Left forelimb (tissue), 1 donor: Measurements from ENCODE around the gene TAC4.
A peak's percentile ranks its signal among the peaks of the same experiment; 100 is the strongest.

ENCODE experiments used
- DNase-seq: peaks from one replicate; pipeline ENCODE4 v3.0.0-alpha.2; 2018; ENCODE audit warnings: low spot score

TAC4 gene

DNA sequence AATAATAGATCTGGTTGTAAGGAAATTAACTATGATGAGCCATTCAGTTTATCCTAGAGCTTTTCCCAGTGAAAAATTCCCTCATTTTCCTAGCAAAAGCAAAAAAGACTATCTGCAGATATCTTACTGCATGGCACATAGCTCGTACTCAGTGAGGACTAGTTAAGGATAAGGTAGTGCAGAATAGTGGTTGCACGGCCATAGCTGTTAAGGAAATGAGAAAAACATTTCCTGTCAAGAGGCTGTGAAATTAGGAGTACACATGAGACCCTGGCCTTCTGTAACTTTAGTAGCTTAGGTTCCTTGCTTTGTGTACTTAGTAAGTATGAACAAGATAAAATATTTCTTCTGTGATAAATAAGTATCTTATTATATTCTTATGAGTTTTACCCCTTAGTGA, 49.1 kb downstream of the TAC4 start:
- no peak for DNase-seq

GRCh38 chr17:49798182-49798581, 49.7 kb downstream of the TAC4 start:
- DNase-seq, result no peak

- DNase-seq, result no peak
Measured at GRCh38 chr17:49795372-49795771, 52.5 kb downstream of the TAC4 start.

GRCh38 chr17:49793309-49793708, 54.6 kb downstream of the TAC4 start:
- DNase-seq, result no peak

DNA sequence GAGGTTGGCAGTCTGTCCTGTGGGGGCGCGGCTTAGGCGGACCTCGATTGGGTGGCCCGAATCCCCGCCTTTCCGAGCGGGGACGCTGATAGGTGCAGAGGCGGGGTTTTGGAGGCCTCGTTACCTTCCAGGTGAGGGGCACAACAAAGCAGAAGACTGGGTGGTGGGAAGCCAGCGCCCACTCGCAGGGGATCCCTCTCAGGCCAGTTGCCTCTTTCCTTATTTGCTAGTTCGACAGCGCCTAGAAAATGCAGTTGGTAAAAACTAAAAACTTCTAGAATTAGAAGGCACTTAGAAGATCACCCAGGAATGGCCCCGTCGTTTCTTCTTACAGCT, 58.7 kb downstream of the TAC4 start:
- no peak for DNase-seq

- DNase-seq, result peak; percentile 99
Measured at GRCh38 chr17:49788478-49789242, 59.2 kb downstream of the TAC4 start, which contains the start of gene KAT7. TSS of gene KAT7 (plus strand) at chr17:49788681. CDS start at chr17:49788835, 154 bp downstream.
